ENCODE results near the gene TMTC2.

TMTC2 gene

DNA sequence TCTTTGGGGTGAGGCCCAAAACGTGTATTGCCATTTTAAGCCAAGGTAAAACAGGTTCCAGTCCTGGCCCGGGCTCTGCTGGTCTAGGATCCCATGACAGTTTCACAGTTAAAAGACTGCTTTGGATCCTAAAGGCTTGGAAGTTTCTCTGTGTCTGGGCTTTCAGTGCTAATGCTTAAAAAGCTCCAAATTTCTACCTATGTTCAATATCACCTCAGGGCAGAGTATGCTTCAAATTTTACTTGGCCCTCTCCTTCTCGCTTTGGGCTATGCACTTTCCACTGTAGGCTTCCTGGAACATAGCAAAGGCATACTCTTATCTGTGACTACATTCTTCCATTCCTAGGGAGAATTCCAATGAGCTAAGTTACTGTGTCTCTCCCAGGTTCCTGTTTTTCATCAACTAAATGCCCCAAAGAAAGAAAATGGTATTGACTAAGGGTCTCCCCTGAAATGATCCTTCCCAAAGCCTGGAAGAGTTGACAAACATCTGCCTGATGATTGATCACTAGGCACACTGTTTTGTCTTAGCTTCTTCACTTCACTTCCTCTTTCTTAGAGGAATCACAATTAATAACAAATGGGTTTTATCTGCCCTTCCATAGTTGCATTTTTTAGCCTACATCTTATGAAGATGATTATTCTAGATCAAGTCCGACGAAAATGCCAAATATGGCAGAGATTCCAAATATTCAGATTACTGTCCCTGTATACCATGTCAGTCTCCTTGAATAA, 79.4 kb downstream of the TMTC2 start:
- no peak overlapping the region for H3K4me3 ChIP-seq (ENCODE audit: low read length)
- no peaks in the 10 kb centered on the region for H3K79me2 ChIP-seq (ENCODE audit: low read length)
- TF ChIP-seq EZH2phosphoT487 (IDR thresholded peaks at IDR 0.05; ENCODE audit: low read depth), result no peak
- TF ChIP-seq, protein P1, sequence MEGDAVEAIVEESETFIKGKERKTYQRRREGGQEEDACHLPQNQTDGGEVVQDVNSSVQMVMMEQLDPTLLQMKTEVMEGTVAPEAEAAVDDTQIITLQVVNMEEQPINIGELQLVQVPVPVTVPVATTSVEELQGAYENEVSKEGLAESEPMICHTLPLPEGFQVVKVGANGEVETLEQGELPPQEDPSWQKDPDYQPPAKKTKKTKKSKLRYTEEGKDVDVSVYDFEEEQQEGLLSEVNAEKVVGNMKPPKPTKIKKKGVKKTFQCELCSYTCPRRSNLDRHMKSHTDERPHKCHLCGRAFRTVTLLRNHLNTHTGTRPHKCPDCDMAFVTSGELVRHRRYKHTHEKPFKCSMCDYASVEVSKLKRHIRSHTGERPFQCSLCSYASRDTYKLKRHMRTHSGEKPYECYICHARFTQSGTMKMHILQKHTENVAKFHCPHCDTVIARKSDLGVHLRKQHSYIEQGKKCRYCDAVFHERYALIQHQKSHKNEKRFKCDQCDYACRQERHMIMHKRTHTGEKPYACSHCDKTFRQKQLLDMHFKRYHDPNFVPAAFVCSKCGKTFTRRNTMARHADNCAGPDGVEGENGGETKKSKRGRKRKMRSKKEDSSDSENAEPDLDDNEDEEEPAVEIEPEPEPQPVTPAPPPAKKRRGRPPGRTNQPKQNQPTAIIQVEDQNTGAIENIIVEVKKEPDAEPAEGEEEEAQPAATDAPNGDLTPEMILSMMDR (IDR thresholded peaks at IDR 0.05; ENCODE audit: low read depth, low read length), result no peak
- no peak overlapping the region for H3K4me2 ChIP-seq (ENCODE audit: low read length)
- H3K9me3 ChIP-seq (ENCODE audit: insufficient read depth, low read length), result no peaks in the 10 kb centered on the region
- H3K27me3 ChIP-seq (ENCODE audit: low read depth, low read length), result no peaks in the 10 kb centered on the region
- no peak overlapping the region for H3K27ac ChIP-seq (ENCODE audit: low read length)
- H3K4me1 ChIP-seq (ENCODE audit: low read length), result no peaks in the 10 kb centered on the region
- no peak overlapping the region for H2AFZ ChIP-seq (ENCODE audit: low read depth, low read length)
- no peaks in the 10 kb centered on the region for H3K36me3 ChIP-seq (replicated peaks; ENCODE audit: low read depth, low read length)
- H4K20me1 ChIP-seq (ENCODE audit: insufficient read depth, low read length), result no peaks in the 10 kb centered on the region
- no peak overlapping the region for H3K9ac ChIP-seq (ENCODE audit: low read length)

GRCh38 chr12:82774666-82775065, 88.0 kb downstream of the TMTC2 start:
- TF ChIP-seq EZH2phosphoT487 (IDR thresholded peaks at IDR 0.05; ENCODE audit: low read depth), result no peak
- TF ChIP-seq, protein P1 (IDR thresholded peaks at IDR 0.05; ENCODE audit: low read depth, low read length), result no peak
- no peak overlapping the region for H3K4me3 ChIP-seq (ENCODE audit: low read length)
- H3K36me3 ChIP-seq (replicated peaks; ENCODE audit: low read depth, low read length), result no peaks in the 10 kb centered on the region
- H4K20me1 ChIP-seq (ENCODE audit: insufficient read depth, low read length), result no peaks in the 10 kb centered on the region
- no peak overlapping the region for H2AFZ ChIP-seq (ENCODE audit: low read depth, low read length)
- H3K27ac ChIP-seq (ENCODE audit: low read length), result no peak overlapping the region
- no peaks in the 10 kb centered on the region for H3K9me3 ChIP-seq (ENCODE audit: insufficient read depth, low read length)
- H3K4me1 ChIP-seq (ENCODE audit: low read length), result peaks cover 6% of the 10 kb centered on the region
- no peaks in the 10 kb centered on the region for H3K79me2 ChIP-seq (ENCODE audit: low read length)
- no peak overlapping the region for H3K9ac ChIP-seq (ENCODE audit: low read length)
- no peak overlapping the region for H3K4me2 ChIP-seq (ENCODE audit: low read length)
- H3K27me3 ChIP-seq (ENCODE audit: low read depth, low read length), result no peaks in the 10 kb centered on the region

GRCh38 chr12:82780517-82780916, 93.8 kb downstream of the TMTC2 start:
- Histone ChIP-seq H3K4me2 (ENCODE audit: low read length) (peak overlapping the region; percentile 31), H4K20me1 (ENCODE audit: insufficient read depth, low read length) (no peaks in the 10 kb centered on the region), H3K4me3 (ENCODE audit: low read length) (no peak overlapping the region), H3K4me1 (ENCODE audit: low read length) (peaks cover 29% of the 10 kb centered on the region), H3K36me3 (replicated peaks; ENCODE audit: low read depth, low read length) (no peaks in the 10 kb centered on the region), H3K9ac (ENCODE audit: low read length) (no peak overlapping the region), H3K27ac (ENCODE audit: low read length) (no peak overlapping the region), H3K9me3 (ENCODE audit: insufficient read depth, low read length) (no peaks in the 10 kb centered on the region), H3K79me2 (ENCODE audit: low read length) (no peaks in the 10 kb centered on the region), H2AFZ (ENCODE audit: low read depth, low read length) (no peak overlapping the region), H3K27me3 (ENCODE audit: low read depth, low read length) (no peaks in the 10 kb centered on the region)
- TF ChIP-seq EZH2phosphoT487 (IDR thresholded peaks at IDR 0.05; ENCODE audit: low read depth), result no peak
- TF ChIP-seq, protein P1 (IDR thresholded peaks at IDR 0.05; ENCODE audit: low read depth, low read length), result no peak

- no peaks in the 10 kb centered on the region for H4K20me1 ChIP-seq (ENCODE audit: insufficient read depth, low read length)
- no peak for TF ChIP-seq EZH2phosphoT487 (IDR thresholded peaks at IDR 0.05; ENCODE audit: low read depth)
- TF ChIP-seq, protein P1 (IDR thresholded peaks at IDR 0.05; ENCODE audit: low read depth, low read length), result no peak
These were observed 94.7 kb downstream of the TMTC2 start for GRCh38 chr12:82781309-82781997.

More at GRCh38 chr12:82781309-82781997, 94.7 kb downstream of the TMTC2 start:
- no peak overlapping the region for H3K4me3 ChIP-seq (ENCODE audit: low read length)
- H3K27me3 ChIP-seq (ENCODE audit: low read depth, low read length), result no peaks in the 10 kb centered on the region
- H3K36me3 ChIP-seq (replicated peaks; ENCODE audit: low read depth, low read length), result no peaks in the 10 kb centered on the region
- H3K9ac ChIP-seq (ENCODE audit: low read length), result no peak overlapping the region
- no peaks in the 10 kb centered on the region for H3K79me2 ChIP-seq (ENCODE audit: low read length)
- H3K4me2 ChIP-seq (ENCODE audit: low read length), result no peak overlapping the region
- H3K4me1 ChIP-seq (ENCODE audit: low read length), result peaks cover 29% of the 10 kb centered on the region
- no peaks in the 10 kb centered on the region for H3K9me3 ChIP-seq (ENCODE audit: insufficient read depth, low read length)
- no peak overlapping the region for H2AFZ ChIP-seq (ENCODE audit: low read depth, low read length)
- H3K27ac ChIP-seq (ENCODE audit: low read length), result no peak overlapping the region
